ENCODE data around the gene AFG1L.

DNA sequence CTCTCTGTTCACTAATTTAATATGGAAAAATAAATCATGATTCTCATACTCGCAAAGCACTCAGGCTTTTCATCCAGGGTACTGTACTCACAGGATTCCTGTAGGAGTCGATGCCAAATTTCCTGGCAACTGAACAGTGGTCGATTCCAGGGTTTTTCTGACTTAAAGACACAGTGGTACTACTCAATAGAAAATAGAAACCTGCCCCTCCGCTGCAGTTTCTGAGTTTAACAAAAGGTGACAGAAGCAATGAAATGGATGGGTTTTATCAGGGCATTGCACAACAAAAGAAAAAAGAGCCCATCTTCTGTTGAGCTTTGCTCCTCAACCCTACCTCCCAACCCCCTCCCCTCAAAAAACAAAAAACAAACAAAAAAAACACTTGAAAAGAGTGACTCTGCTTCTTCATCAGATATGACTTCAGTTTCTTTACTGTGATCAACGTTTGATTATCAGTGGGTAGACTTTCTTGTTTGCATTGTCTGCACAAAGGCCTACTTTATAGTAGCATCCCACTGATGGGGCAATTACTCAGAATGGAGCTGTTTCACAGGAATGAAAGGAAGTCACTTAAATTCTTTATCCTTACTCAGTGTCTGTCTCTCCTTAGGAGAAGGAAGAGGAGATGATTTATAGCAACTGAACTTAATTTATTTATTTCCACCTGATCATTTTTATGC lies 169.7 kb downstream of the AFG1L start:
- TF ChIP-seq, protein P1, sequence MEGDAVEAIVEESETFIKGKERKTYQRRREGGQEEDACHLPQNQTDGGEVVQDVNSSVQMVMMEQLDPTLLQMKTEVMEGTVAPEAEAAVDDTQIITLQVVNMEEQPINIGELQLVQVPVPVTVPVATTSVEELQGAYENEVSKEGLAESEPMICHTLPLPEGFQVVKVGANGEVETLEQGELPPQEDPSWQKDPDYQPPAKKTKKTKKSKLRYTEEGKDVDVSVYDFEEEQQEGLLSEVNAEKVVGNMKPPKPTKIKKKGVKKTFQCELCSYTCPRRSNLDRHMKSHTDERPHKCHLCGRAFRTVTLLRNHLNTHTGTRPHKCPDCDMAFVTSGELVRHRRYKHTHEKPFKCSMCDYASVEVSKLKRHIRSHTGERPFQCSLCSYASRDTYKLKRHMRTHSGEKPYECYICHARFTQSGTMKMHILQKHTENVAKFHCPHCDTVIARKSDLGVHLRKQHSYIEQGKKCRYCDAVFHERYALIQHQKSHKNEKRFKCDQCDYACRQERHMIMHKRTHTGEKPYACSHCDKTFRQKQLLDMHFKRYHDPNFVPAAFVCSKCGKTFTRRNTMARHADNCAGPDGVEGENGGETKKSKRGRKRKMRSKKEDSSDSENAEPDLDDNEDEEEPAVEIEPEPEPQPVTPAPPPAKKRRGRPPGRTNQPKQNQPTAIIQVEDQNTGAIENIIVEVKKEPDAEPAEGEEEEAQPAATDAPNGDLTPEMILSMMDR (conservative IDR thresholded peaks at IDR 0.05 in 1 of 2, IDR thresholded peaks at IDR 0.05 in 1 of 2; ENCODE audit: low read depth in 1 of 2, low read length in 2 of 2) = no peak
- TF ChIP-seq EZH2 (IDR thresholded peaks at IDR 0.05; ENCODE audit: low read length, missing control alignments) = no peak
